ENCODE measurements around the gene ZDHHC1.

Gene ZDHHC1

GRCh38 chr16:67443265-67443664 lies 27.0 kb upstream of the ZDHHC1 start:
- no peak overlapping the region for H3K4me3 ChIP-seq (ENCODE audit: low read length)
- TF ChIP-seq, protein P1, sequence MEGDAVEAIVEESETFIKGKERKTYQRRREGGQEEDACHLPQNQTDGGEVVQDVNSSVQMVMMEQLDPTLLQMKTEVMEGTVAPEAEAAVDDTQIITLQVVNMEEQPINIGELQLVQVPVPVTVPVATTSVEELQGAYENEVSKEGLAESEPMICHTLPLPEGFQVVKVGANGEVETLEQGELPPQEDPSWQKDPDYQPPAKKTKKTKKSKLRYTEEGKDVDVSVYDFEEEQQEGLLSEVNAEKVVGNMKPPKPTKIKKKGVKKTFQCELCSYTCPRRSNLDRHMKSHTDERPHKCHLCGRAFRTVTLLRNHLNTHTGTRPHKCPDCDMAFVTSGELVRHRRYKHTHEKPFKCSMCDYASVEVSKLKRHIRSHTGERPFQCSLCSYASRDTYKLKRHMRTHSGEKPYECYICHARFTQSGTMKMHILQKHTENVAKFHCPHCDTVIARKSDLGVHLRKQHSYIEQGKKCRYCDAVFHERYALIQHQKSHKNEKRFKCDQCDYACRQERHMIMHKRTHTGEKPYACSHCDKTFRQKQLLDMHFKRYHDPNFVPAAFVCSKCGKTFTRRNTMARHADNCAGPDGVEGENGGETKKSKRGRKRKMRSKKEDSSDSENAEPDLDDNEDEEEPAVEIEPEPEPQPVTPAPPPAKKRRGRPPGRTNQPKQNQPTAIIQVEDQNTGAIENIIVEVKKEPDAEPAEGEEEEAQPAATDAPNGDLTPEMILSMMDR (conservative IDR thresholded peaks at IDR 0.05; ENCODE audit: low read length) = no peak
- DNase-seq (ENCODE audit: low read depth) = peak; percentile 81

DNA sequence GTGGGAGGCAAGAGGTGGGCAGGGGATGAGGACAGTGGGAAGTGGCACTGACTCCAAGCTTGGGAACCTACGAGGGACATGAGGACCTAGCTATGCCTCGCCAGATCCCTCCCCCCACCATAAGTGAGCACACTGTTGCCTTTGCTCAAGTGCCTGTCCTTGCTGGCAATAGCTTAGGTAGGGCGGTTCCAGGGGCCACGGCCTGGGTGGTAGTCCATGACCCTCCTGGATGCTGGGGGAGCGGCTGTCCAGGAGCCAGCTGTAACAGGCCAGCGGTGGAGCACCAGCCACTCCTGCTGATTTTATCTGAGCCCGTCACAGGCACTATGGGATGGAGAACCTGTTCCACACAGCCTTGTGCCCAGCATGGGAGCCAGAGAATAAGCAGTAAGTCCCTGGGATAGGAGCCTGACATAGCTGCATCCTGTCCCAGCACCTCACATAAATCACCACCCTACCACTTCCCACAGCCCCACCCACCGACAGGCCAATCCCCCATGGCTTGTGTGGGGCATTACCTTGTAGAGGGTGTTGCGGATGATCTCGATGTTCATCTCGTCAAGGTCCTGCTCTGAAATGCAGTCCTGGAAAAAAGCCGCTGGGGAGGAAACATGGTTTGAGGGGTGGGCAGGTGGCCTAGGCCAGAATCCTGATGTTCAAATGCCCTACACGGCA lies 26.4 kb upstream of the ZDHHC1 start:
- H3K4me3 ChIP-seq (ENCODE audit: low read length) = no peak overlapping the region
- no peak for DNase-seq (ENCODE audit: low read depth)
- TF ChIP-seq, protein P1 (conservative IDR thresholded peaks at IDR 0.05; ENCODE audit: low read length) = no peak

GRCh38 chr16:67441907-67442306 lies 25.6 kb upstream of the ZDHHC1 start:
- no peak overlapping the region for H3K4me3 ChIP-seq (ENCODE audit: low read length)
- DNase-seq (ENCODE audit: low read depth) = no peak
- TF ChIP-seq, protein P1 (conservative IDR thresholded peaks at IDR 0.05; ENCODE audit: low read length) = no peak

DNA sequence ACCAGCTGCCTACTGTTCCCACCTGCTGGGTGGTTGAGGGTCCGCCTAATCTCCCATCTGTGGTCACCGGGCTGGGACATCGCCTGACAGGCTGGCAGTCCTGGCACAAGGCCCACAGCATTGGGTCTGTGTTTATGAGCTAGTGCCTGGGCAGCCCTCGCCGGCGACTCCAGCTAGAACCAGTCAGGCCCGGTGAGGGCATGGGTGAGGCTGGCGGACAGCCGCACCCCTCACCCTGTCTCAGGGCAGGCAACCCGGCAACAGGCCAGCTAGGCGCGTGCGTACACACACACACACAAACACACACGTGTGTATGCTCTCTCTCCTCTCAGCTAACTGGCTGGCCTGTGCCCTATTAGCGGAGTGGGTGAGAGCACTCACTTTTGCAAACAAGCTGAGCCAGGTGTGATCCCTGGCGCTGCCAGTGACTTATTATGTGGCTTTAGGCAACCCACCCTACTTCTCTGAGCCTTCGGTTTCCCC lies 25.0 kb upstream of the ZDHHC1 start:
- DNase-seq (ENCODE audit: low read depth) = no peak
- TF ChIP-seq, protein P1 (conservative IDR thresholded peaks at IDR 0.05; ENCODE audit: low read length) = no peak

DNA sequence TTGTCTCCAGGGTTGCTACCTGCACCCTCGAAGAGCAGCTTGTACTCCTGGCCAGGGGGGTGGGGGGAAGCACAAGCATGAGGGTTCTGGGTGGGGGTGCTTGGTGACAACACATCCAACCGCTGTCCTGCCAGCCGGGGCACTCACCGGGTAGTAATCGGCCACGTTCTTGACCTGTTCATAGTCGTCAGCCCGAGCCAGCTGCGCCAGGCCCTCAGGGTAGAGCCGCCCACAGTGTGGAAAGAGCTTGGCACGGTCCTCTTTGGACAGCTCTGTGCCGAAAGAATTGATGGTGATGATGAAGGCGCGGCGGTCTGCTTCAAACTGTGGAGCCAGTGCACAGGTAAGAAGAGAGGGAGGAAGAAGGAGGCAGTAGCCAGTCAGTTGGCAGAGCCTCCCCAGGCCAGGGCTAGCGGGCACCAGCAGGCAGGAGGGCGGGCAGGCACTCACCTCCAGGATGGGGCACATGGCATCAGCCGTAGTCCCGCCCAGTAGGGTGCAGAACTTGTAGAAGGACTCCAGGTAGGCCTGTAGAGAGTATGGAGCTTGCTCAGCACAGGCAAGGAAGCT lies 22.6 kb upstream of the ZDHHC1 start:
- H3K4me3 ChIP-seq (ENCODE audit: low read length) = no peak overlapping the region
- no peak for DNase-seq (ENCODE audit: low read depth)

More for the DNA sequence above, 25.0 kb upstream of the ZDHHC1 start:
- no peak overlapping the region for H3K4me3 ChIP-seq (ENCODE audit: low read length)

DNA sequence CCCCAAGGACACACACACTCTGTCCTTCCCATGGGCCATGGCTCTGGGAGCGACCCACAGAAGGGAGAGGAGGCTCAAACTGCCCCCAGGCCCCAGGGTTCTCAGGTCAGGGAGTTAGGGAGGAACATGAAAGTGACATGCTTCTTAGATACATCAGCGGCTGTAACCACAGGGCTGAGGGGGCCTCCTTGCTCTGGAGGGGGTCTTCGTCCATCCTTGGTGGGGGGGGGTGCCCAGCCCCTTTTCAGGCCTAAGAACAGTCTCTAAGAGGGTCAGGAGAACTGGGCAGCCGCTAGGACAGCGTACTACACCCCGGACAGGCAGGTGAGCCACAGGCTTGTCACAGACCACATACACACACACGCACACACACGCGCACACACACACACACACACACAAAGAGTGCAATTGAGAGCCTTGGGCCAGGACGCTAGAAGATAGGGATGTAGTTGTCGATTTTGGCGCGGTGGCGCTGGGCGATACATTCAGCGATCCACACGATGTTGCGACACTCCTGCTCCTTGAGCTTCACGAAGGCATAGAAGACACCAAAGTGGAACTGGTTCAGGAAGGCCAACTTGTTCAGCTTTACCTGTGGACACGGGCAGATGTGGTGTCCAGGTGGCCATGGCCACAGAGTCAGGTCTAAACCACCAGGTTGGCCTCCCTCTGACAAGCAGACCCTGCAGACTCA lies 22.0 kb upstream of the ZDHHC1 start:
- DNase-seq (ENCODE audit: low read depth) = no peak
- TF ChIP-seq, protein P1 (conservative IDR thresholded peaks at IDR 0.05; ENCODE audit: low read length) = no peak
- H3K4me3 ChIP-seq (ENCODE audit: low read length) = no peak overlapping the region

More for the DNA sequence above, 22.6 kb upstream of the ZDHHC1 start:
- TF ChIP-seq, protein P1 (conservative IDR thresholded peaks at IDR 0.05; ENCODE audit: low read length) = no peak
